HG03097 (cell line): ENCODE results near the gene SCN4A.

ENCODE experiments used
- ATAC-seq: cut with Tn5 transposase; IDR thresholded peaks from one replicate; pipeline ENCODE4 v1.9.1; 2021; ENCODE audit not compliant: unreplicated experiment, low FRiP score

The SCN4A gene

DNA sequence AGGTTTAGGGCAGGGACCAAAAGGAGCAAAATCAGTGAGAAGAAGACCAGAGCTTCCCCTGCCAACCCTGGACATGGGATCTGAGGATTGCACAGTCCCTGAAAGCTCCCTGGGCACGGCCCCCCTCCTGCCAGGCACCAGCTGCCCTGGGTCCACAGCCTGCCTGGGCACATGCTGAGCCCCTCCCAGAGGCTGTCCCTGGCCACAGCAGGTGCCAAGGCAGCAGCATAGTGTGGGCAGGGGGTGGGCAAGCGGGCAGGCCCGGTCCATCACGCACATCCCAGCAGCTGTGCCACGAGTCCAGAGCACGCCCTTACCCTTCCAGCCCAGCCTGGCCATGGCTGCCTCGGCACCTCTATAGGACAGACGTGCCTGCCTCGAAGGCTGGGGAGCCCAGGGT, 12.7 kb downstream of the SCN4A start:
- no peak for ATAC-seq

DNA sequence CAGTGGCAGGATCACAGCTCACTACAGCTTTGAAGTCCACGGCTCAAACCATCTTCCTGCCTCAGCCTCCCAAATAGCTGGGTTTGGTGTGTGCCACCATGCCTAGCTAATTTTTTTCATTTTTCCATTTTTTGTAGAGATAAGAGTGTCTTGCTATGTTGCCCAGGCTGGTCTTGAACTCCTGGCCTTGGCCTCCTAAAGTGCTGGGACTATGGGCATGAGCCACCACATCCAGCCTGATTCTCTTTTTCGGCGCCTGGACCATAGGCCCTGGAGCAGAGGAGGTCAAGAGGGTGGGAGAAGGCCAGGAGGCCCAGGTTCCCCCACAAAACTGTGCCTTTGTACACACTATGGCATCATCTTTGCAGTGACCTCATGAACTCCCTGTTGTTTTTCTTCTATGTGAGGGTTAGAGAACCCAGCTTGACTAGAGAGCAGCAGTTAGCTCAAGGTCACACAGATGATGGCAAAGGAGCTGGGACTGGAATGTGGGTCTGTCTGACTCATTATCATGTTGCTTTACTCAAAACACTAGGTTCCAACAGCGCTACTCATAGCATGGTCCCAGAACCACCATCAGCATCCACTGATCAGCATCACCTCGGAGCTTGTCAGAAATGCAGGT, 16.3 kb downstream of the SCN4A start:
- no peak for ATAC-seq

DNA sequence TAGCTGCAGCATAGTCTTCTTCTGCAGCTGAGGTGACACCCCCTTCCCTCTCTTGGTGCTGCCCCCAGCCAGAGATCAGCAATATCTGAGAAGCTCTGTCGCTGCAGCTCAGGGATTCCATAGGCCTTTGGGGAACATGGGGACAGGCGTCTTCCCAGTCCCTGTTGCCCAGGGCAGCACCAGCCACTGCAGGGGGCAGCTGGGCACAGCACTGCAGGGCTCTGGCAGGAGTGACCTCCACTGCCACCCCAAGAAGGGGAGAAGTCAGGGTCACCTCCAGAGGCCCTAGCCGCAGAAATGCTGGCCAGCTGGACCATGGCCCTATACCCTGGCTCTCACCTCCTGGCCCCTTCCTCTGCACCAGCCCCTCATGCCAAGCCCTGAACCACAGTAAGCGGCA, 16.9 kb downstream of the SCN4A start:
- no peak for ATAC-seq

DNA sequence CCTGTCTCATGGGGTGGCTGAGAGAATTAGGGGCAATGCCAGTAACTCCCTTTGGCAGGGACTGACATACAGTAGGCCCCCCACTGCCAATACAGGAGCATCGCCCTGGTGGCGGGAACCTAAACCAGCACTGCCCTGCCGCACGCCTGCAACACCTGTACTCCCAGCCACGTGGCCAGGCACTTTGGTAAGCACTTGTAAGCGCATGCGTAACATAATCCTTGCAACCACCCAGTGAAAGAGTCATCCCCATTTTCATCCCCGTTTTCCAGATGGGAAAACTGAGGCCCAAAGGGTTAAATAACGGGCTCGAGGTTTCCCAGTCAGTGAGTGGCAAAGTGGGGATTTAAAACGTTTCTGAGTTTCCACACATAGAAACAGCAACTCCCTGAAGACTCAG, 17.5 kb downstream of the SCN4A start:
- no peak for ATAC-seq

DNA sequence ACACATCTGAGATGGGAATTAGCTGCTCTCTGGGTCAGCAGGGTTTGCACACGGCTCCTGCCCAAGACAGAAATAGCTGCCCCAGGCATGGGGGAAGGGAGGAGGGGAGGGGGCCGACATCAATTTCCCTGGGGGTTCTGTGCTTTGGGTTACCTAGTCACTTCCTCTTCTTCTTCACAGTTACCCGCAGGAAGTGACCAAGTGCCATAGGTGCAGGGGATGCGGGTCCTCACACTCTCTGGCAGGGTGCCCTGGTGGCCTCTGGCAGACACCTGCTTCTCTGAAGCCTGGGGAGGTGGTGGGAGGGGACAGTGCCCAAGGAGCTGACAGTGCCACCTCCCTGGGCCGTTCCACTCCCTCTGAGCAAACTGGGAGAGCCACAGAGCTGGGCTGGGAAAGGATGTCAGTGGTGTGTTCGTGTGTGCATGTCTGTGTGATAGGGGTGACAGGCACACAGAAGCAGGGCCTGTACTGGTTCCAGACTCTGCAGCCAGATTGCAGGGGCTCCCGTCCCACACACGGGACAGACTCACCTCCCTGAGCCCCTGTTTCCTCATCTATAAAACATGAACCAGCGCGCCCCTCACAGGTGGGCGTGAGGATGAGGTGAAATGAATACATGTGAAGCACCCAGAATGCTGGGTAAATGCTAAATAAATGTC, 18.2 kb downstream of the SCN4A start:
- peak; percentile 62 for ATAC-seq

DNA sequence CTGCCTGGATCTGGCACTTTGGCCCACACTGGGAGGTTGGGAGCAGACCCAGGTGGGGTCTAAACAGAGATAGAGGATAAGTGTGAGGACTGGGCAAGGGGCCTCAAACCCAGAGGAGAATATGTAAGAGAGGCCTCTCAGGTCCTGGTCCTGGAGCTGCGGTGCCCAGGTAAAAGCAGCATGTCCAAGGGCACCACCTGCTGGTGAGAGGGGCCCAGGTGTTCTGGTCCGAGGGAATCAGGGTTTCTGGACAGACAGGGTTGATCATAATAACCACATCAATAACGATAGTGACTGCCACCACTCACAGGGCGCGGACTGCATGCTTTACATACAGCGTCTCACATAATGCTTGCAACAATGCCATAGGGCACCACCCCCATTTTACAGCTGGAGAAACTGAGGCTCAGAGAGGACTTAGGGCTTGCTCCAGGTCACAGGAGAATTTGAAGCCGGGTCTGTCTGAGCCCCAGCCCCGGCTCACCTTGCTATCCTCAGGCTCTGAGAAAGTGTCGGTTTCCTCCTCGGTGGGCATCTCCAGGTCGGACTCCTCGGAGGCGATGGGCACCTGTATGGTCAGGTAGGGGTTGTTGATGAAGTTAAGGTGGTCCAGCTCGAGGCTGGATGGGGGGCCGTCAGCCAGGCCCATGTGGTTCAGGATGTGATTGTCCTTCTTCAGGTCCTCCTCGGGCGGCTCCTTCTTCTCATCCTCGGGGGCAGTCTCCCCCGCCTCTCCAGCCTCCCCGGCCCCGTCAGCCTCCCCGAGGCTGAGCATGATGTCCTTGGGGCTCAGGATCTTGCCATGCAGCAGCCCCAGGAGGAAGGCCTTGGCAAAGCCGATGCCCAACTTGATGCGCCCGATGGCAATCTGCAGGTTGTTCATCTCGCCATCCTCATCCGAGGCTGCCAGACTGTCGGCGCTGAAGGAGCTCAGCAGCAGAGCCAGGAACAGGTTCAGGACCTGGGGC, 21.5 kb downstream of the SCN4A start:
- no peak for ATAC-seq

DNA sequence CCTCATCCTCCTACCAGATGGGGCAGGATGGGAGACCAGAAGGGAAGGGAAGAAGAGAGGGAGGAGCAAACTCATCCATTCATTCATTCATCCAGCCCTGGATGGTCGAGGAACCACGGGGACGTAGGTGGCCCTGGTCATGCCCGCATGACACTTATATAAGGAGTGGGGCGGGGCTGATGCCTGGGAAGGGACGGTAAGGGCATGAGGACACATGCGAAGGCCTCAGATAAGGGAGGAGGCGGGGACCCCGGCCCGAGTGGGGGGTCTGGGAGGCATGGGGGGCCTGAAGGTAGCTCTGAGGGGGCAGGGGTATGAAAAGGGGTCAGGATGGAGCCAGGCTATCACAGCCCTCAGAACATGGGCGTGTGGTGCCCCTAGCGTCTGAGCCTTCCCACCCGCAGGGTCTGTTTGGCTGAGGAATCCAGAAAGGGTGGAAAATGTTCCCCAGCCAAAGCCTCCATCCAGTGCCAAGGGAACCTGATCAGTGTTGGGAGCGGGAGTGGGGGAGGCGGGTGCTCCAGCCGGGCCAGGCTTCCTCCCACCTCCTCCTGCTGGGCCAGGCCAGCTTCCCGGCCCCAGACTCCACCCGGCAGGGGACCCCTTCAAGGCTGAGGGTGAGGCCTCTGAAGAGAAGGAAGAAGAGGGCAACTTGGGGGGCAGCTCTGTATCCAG, 23.0 kb downstream of the SCN4A start:
- no peak for ATAC-seq

DNA sequence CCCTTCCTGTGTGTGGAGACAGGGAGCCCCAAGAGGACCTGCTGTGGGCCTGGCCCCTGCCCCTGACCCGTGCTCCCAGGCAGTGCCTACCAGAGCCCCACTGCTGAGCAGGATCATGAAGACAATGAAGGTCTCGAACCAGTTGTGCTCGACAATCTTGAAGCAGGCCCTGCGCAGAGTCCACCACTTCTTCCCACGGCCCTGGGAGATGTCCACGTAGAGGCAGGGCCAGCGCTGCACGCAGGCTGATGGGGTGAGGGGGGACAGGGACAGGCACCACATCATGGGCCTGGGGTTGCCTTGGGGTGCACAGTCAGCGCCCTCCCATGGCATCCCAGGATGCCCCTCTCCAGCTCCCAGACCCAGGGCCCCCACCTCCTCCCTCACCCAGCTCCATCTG, 24.2 kb downstream of the SCN4A start:
- ATAC-seq = no peak

DNA sequence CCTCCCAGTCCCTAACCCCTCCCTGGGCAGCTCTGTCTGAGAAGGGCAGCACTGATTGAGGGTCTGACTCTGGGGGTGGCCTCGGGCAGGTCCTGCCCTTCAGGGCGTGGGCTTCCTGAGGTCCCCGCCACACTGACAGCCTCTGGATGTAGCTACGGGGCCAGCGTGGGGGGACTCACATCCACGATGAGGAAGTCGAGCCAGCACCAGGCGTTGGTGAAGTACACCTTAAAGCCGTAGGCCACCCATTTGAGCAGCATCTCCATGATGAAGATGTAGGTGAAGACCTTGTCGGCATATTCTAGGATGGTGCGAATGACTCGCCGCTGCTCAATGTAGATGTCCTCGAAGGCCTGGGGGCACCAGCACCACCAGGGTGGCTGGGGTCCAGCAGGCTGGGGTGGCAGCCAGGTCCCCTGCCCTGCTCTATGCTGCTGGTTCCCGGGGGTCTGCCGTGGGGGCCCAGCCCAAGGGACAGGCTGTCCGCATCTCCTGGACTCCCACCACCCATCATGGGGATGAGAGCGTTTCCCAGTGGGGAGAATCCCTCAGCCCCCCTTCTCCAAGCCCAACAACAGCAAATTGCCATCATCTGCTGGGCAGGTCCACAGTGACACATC, 24.9 kb downstream of the SCN4A start:
- no peak for ATAC-seq

DNA sequence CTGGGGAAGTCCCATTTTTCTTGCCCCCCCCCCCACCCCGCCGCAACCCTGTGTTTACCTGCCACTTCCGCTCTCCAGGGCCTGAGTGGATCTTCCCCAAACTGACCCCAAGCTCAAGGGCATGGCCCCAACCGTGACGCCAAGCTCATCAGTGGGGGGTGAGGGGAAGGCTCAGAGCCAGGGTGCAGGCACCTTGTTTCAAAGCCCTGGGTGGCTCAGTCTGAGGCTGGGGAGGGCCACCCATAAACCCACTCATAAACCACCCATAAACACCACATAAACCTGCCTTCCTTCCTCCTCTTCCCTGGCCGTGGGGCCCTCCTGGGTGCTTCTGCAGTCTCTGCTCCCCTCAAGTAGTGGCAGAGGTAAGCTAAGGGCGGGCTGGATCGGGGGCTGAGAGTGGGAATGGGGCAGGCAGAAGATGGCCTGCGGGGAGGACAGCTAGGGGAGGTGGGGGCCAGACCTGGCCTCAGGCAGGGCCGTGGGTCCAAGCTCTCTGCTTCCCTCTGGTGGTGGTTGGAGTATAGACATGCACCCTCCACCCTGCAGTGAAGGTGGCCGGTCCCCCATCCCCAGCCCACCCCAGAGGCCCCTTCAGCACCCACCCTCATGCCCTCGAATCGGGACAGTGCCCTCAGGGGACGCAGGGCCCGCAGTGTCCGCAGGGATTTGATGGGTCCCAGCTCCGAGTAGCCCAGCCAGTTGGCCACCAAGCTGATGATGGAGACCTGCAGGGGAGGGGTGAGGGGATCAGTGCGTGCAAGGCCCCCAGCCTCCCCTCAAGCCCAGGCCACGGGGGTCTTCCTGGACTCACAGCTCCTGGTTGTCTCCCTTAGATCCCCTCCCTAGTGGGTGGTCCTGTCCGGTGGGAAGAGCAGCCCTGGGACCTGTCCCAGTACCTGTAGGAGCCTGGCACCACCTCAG, 26.0 kb downstream of the SCN4A start:
- ATAC-seq = no peak

DNA sequence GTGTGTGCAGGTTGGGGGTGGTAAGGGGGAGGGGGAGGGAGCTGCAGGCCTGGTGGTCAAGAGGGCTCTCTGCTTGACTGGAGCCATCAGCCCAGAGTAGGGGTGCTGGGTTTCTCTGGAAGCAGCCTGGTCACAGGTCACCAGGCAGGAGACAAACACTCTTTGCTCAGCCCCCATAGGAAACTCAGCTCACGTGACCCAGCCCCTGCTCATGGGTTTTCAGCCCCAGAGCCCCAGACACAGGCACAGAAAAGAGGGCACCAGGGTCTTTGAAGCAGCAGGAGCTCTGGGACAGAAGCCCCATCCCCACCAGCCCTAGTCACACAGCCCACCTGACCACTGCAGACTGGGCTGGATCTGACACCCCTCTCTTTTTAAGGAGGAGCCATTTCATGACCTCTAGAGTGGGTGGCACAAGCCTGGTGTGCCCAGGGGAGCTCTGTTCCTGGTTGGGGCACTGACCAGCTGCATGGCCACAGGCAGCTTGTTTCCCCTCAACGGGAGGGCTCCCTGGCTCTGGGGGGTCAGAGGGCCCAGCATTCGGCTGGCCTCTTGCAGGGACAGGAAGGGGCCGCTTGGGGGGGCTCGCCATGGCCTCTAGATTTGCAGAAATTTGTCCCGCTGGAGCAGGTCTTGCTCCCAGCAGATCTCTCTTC, 26.8 kb downstream of the SCN4A start:
- ATAC-seq = peak; percentile 44

DNA sequence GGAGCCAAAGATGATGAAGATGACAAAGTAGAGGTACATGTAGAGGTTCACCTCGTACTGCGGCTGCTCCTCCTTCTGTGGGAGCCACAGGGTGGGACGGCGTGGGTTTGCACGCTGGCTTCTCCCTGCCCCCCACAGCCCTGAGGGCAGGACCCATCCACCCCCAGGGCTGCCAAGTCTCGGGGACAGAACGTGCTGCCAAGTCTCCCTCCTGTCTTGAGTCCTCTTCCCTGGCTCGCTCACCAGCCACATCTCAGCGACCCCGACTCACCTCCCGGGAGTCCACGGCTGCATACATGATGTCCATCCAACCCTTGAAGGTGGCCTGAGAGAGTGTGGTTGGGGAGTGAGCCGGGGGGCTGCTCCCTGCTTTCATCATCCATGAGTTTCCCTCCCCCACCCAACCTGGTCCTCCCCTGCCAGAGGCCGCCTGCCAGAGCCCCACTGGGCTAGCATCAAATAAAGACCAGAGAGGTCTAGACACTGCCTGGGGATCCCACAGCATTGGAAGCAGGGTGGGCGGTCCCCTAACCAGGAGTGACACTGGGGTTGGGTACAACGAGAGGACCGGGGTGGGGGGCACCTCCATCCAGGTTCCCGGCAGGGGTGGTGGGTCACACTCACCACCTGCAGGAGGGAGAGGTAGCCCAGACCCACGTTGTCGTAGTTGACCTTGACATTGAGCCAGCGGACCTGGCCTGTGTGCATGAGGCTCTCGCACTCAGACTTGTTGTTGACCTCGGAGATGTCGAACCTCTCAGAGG, 27.8 kb downstream of the SCN4A start:
- ATAC-seq = no peak

DNA sequence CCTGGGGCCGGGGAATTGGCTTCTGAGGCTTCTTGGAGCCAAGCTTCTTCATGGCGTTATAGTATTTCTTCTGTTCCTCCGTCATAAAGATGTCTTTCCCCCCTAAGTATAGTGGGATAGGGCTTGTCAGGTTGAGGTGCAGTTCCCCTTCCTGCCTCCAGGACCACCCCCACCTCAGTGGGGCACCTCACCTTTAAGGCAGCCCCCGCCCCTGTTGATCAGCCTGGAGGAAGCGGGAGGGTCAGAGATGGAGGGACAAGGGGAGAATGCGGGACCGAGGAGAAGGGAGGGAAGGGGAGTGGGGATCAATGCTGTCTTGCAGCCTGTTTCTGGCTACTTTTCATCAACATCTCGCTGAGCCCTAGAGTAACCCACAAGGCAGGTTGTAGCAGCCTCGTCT, 29.0 kb downstream of the SCN4A start:
- no peak for ATAC-seq

DNA sequence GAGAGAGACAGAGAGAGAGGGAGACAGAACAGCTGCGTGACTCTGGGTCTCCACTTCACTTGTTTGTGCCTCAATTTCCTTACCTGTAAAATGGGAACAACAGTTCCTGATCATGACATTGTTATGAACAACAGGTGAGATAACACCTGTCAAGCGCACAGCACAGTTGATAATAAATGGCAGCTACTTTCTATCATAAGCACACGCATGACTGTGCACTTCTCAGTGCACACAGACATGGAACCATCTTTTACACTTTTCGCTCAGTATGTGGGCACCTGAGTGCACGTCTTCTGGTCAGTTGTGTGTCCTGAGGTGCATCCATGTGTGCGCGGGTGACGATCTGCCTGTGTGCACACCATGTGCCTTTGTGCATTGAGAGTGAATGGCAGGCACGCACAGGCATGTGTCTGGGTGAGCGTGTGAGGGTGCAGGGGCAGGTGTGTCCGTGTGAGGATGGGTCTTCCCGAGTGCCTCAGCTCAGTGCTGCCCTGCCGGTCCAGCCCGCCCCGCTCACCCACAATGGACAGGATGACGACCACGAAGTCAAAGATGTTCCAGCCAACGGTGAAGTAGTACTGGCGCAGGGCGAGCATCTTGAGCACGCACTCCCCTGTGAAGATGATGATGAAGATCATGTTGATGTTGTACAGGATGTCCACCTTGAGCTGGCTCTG, 30.3 kb downstream of the SCN4A start:
- ATAC-seq = no peak

DNA sequence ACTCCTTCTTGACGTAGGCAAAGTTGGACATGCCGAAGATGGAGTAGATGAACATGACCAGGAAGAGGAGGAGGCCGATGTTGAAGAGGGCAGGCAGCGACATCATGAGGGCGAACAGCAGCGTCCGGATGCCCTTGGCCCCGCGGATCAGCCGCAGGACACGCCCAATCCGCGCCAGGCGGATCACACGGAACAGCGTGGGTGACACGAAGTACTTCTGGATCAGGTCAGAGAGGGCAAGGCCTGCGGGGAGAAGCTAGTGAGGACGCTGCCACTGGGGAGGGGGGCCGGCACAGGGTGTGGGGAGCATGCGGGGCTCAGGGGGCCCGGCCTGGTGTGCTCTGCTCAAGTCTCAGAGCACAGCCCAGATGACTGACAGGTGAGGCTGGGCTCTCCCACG, 31.0 kb downstream of the SCN4A start:
- ATAC-seq = no peak

DNA sequence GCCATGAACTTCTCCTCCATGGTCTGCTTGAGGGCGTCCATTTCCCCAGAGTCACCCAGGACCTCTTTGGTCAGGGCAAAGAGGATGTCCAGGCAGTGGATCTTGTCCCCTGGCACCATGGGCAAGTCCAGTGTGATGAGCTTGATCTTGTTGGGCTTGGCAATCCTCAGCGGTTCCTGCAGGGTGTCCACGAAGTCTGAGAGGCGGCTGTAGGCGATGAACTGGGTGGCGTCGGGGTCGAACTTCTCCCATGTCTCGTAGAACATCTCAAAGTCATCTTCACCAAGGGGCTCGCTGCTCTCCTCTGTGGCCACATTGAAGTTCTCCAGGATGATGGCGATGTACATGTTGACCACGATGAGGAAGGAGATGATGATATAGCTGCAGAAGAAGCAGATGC, 31.6 kb downstream of the SCN4A start:
- no peak for ATAC-seq

DNA sequence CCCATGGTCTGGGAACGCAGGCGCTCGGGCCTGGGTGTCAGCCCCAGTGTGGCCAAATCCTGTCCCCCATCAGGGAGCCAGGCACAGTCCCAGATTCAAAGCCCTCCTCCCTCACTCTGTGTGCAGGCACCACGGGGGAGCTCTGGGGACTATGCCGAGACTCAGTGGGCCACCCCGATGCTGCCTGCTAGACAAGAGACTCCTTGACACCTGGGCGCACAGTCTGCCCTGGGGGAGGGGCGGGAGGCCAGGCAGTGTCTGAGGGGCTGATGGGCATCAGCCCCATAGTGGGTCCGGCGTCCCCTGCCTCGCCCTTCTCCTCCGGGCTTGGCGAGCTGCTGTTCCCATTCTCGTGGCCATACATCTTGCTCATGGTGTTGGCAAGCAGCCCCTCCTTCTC, 32.1 kb downstream of the SCN4A start:
- no peak for ATAC-seq

DNA sequence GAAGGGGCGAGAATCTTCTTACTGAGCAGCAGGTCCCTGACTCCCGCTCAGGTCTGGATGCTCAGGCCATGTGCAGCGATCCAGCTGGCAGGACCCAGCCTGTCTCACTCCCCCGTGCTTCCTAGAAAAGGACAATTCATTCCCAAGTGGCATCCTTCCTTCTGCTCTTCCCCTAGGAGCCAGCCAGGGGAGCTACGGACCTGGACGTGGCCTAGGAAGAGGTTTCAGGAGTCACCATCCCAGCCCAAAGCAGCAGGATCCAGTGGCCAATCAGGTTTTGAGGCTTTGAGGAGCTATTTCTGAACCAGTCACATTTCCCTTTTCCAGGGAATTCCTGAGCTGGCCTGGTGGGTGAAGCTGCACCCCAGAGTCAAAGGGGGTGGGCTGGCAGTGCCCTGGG, 32.8 kb downstream of the SCN4A start:
- ATAC-seq = no peak
